ENCODE data around the gene B4GALNT2.
"Not testable (repeated sequence)": the region's sequence is repeated elsewhere in the genome, so short reads cannot be mapped to it uniquely, and the experiment has no call there.

B4GALNT2 gene

DNA sequence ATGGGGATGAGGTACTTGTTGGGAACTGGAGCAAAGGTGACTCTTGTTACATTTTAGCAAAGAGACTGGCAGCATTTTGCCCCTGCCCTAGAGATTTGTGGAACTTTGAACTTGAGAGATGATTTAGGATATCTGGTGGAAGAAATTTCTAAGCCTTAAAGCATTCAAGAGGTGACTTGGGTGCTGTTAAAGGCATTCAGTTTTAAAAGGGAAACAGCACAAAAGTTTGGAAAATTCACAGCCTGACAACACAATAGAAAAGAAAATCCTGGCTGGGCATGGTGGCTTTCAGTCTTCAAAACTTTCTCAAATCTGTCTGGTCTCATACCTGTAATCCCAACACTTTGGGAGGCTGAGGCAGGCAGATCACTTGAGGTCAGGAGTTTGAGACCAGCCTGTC, 52.0 kb downstream of the B4GALNT2 start:
- not testable (repeated sequence) for DNase-seq (ENCODE audit: low spot score in 2 of 2); ATAC-seq; H3K27ac Mint-ChIP-seq; H3K36me3 Mint-ChIP-seq; H3K4me3 Mint-ChIP-seq; H3K4me1 Mint-ChIP-seq; H3K9me3 Mint-ChIP-seq

DNA sequence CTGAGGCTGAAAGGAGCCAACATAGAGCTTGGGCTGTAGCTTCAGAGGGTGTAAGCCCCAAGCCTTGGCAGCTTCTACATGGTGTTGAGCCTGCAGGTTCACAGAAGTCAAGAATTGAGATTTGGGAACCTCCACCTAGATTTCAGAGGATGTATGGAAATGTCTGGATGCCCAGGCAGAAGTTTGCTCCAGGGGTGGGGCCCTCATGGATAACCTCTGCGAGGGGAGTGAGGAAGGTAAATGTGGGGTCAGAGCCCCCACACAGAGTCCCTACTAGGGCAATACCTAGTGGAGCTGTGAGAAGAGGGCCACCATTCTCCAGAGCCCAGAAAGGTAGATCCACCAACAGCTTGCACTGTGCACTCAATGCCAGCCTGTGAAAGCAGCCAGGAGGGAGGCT, 52.8 kb downstream of the B4GALNT2 start:
- not testable (repeated sequence) for H3K9me3 Mint-ChIP-seq; DNase-seq (ENCODE audit: low spot score in 2 of 2); H3K36me3 Mint-ChIP-seq; H3K4me1 Mint-ChIP-seq; H3K27ac Mint-ChIP-seq; ATAC-seq; H3K4me3 Mint-ChIP-seq

DNA sequence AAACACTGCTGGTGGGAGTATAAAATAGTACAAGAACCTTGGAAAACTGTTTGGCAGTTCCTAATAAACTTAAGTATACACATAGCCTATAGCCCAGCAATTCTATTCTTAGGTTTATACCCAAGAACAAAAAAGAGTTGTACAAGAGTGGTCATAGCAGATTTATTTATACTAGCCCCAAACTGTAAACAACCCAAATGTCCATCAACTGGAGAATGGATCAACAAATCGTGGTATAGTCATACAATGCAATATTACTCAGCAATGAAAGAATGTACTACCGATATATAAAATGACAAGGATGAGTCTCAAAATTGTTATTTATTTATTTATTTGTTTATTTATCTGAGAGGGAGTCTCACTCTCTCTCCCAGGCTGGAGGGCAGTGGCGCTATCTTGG, 54.7 kb downstream of the B4GALNT2 start:
- Mint-ChIP-seq H3K27ac (no peak overlapping the region), H3K36me3 (peaks cover 10% of the 10 kb centered on the region), H3K4me3 (no peak overlapping the region), H3K9me3 (no peaks in the 10 kb centered on the region), H3K4me1 (peaks cover 23% of the 10 kb centered on the region)
- ATAC-seq (no peak), DNase-seq (ENCODE audit: low spot score in 2 of 2) (no peak)

DNA sequence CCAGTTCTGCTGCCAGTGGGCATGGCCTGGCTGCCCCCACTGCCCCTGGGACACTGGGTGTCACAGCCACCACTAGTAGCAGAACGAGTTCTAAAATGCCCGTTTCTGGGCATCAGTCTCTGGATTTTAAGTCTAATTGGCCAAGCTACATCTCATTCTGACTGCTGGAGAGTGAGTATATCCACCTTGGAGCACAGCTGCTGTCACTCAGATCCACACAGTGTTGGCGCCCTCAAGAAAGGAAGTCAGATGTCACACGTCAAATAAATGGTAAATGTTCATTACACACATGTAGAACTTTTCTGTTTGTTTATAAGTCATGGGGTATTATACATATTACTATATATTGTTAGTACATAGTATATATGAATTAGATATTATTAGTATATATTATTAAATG, 58.4 kb downstream of the B4GALNT2 start:
- DNase-seq (ENCODE audit: low spot score in 2 of 2) (no peak), ATAC-seq (no peak)
- peaks cover 45% of the 10 kb centered on the region for H3K4me1 Mint-ChIP-seq
- peak overlapping the region; percentile 95 for H3K4me3 Mint-ChIP-seq
- peaks cover 25% of the 10 kb centered on the region for H3K36me3 Mint-ChIP-seq
- H3K9me3 Mint-ChIP-seq = no peaks in the 10 kb centered on the region
- H3K27ac Mint-ChIP-seq = peak overlapping the region; percentile 86

DNA sequence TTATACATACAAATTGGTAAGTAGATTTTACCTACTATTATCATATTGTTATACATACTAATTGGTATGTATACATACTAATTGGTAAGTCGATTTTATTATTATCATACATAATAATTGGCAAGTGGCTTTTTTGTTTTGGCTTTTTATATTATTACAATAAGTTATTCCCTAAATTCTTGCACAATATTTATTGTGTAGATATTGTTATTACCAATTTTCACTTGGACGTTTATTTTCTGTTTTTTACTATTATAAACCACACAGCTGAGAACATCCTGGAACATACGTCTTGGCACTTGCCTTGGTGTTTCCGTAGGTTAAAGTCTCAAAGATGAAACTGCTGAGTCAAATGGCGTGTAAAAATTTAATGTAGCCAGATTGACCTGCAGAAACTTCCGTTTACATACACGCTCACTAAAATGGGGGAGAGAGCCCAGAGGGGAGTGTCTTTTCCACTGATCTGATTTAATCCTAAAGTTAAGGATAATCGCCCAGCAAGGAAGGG, 58.9 kb downstream of the B4GALNT2 start:
- Mint-ChIP-seq H3K4me3 (peak overlapping the region; percentile 95), H3K36me3 (peaks cover 25% of the 10 kb centered on the region), H3K4me1 (peaks cover 47% of the 10 kb centered on the region), H3K9me3 (no peaks in the 10 kb centered on the region), H3K27ac (peak overlapping the region; percentile 100)
- peak; percentile 3 for ATAC-seq
- DNase-seq (ENCODE audit: low spot score in 2 of 2) = no peak

DNA sequence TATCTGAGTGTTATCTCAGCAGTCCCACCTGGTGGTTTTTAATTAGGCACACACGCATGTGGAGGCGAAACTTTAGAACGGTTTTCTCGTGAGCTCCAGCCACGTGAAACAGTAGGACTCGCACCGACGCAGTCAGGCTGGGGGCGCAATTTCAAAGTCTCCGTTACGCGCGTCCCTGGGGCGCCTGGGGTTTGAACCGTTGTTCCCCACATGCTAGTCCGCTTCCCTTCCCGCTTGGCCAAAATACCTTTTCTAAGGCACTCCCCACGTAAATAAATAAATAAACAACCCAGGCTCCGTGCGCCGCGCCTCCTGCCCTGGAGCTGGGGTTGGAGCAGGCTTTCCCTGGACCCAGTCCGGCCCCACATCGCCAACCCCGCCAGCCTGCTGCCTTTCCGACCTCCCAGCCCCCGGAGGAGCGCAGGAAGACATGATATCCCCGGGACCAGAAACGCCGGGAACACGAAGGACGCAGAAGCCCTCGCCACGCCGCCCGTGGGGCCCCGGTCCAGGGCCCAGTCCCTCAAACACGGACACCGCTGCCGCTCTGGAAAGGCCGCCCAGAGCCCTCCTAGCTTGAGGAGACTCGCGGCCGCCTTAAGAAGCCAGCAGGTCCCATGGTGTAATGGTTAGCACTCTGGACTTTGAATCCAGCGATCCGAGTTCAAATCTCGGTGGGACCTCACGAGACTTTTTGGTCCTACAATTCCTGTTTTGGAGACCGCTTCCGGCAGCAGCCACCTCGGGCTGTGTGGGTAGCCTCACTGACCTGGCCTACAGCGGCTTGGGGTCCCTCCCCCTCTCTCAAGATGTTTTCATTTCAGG, 59.6 kb downstream of the B4GALNT2 start:
- H3K36me3 Mint-ChIP-seq = peaks cover 25% of the 10 kb centered on the region
- H3K4me1 Mint-ChIP-seq = peaks cover 47% of the 10 kb centered on the region
- DNase-seq (ENCODE audit: low spot score in 2 of 2) = peak in 1 of 2 donors; percentile 98

DNA sequence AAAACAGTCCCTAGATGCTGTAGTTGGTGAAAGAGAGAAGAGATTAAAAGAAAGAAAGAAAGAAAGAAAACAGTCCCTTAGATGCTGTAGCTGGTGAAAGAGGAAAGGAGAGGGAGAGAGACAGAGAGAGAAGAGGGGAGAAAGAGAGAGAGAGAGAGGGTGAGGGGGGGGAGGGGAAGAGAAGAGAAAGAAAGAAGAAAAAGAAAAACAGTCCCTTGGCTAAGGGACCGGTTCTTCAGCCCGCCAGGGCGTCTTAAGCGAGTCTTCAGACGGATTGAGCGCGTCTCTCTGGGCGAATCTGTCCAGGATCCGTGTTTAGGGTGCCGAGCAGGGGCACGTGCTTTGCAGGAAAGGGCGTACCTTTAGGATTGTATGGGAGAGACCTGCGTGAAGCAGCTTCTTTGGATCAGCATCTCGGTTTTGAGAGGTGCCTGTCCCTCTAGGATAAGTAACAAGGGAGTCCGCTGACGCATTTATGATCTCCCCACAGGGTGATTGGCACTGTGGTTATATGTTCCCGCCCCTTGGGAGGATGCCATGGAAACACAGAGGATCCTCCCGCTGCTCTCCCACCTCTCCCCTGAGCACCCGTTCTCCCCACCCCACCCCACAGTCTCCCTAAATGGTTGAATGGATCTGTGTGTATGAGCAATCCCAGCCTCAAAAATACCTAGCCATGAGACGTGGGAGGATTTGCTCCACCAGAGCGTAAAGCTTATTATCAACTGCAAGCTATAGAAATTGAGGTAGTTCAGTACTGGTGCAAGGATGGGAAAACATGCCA, 61.1 kb downstream of the B4GALNT2 start:
- ATAC-seq (no peak), DNase-seq (ENCODE audit: low spot score in 2 of 2) (no peak)
- H3K36me3 Mint-ChIP-seq = peaks cover 25% of the 10 kb centered on the region
- peak overlapping the region; percentile 100 for H3K27ac Mint-ChIP-seq
- H3K4me3 Mint-ChIP-seq = peak overlapping the region; percentile 95
- H3K4me1 Mint-ChIP-seq = peaks cover 47% of the 10 kb centered on the region
- no peaks in the 10 kb centered on the region for H3K9me3 Mint-ChIP-seq

More for the DNA sequence above, 59.6 kb downstream of the B4GALNT2 start:
- H3K4me3 Mint-ChIP-seq = peak overlapping the region; percentile 95
- H3K27ac Mint-ChIP-seq = peak overlapping the region; percentile 100
- peak; percentile 72 for ATAC-seq
- no peaks in the 10 kb centered on the region for H3K9me3 Mint-ChIP-seq

DNA sequence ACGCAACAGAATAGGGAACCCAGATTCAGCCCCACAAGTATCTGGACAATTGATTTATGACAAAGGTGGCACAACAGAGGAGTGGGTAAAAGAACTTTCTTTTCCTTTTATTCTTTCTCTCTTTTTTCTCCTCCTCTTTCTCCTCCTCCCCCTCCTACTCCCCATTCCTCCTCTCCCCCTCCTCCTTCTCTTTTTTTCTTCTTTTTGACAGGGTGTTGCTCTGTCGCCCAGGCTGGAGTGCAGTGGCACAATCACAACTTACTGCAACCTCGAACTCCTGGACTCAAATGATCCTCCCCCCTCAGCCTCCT, 61.7 kb downstream of the B4GALNT2 start:
- peaks cover 25% of the 10 kb centered on the region for H3K36me3 Mint-ChIP-seq
- no peak overlapping the region for H3K27ac Mint-ChIP-seq
- H3K4me3 Mint-ChIP-seq = peak overlapping the region; percentile 95
- H3K4me1 Mint-ChIP-seq = peaks cover 47% of the 10 kb centered on the region
- no peak for DNase-seq (ENCODE audit: low spot score in 2 of 2)
- ATAC-seq = no peak
- H3K9me3 Mint-ChIP-seq = no peaks in the 10 kb centered on the region

DNA sequence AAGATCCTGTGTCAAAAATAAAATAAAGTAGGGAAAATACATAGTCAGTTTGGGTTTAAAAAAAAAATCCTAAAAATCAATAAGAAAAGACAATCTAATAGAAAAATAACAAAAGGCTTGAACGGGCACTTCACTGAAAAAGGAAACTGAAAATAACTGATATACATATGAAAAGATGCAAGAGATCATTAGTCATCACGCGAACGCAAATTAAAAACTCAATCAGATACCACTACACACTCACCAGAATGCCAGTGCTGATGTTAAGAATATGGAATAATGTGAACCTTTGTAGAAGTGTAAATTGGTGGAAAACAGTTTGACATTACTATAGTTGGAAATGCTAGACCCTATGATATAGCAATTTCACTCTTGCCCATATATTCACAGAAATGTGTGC, 63.2 kb downstream of the B4GALNT2 start:
- H3K9me3 Mint-ChIP-seq = no peaks in the 10 kb centered on the region
- ATAC-seq (no peak), DNase-seq (ENCODE audit: low spot score in 2 of 2) (no peak)
- peaks cover 37% of the 10 kb centered on the region for H3K4me1 Mint-ChIP-seq
- H3K27ac Mint-ChIP-seq = no peak overlapping the region
- H3K36me3 Mint-ChIP-seq = peaks cover 25% of the 10 kb centered on the region
- peak overlapping the region; percentile 27 for H3K4me3 Mint-ChIP-seq

DNA sequence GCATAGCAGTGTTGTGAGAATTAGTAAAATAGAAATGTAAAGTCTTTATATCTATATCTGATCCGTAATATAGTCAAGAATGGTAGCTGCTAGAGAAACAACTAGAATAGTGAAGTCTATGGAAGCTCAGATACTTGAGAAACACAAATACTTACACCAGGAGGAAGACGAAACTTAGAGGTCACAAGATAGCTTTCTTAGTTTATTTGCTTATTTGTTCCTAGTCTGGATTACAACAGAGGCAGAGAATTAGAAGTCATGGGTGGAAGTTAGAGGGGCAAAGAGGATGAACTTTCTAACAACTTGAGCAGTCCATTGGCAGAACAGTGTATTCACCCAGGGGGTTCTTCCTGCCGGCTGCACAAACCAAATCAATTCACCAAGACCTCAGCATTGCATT, 64.0 kb downstream of the B4GALNT2 start:
- Mint-ChIP-seq H3K27ac (no peak overlapping the region), H3K4me3 (no peak overlapping the region), H3K9me3 (no peaks in the 10 kb centered on the region), H3K36me3 (peaks cover 22% of the 10 kb centered on the region), H3K4me1 (peaks cover 32% of the 10 kb centered on the region)
- DNase-seq (ENCODE audit: low spot score in 2 of 2) = no peak
- ATAC-seq = no peak

DNA sequence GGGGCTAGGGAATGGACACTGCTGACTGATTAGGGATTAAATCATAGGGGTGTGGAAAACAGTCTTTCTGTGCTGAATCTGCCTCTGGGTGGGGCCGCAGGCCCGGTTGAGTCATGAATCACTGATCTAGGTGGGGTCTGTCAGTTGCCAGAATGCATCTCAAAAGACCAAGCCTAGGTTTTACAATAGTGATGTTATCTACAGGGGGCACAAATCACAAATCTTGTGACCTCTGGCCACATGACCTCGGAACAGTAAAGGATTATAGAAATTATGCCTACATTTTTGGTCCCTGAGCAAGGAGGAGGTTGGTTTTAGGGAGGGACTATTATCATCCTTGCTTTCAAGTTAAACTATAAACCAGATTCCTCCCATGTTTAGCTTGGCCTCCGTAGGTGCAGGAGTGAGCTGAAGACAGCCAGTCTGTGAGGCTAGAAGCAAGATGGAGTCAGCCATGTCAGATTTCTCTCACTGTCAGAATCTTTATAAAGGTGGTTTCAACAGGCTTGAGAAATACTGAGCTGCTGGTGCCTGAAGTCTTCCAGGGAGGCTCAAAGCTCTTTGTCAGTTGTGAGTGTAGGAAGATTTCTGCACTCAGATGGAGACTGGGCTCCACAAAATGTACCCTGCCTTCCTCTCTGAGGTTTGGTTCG, 64.9 kb downstream of the B4GALNT2 start:
- Mint-ChIP-seq H3K4me3 (no peak overlapping the region), H3K4me1 (peaks cover 22% of the 10 kb centered on the region), H3K36me3 (peaks cover 13% of the 10 kb centered on the region), H3K27ac (no peak overlapping the region), H3K9me3 (no peaks in the 10 kb centered on the region)
- no peak for ATAC-seq
- DNase-seq (ENCODE audit: low spot score in 2 of 2) = no peak

DNA sequence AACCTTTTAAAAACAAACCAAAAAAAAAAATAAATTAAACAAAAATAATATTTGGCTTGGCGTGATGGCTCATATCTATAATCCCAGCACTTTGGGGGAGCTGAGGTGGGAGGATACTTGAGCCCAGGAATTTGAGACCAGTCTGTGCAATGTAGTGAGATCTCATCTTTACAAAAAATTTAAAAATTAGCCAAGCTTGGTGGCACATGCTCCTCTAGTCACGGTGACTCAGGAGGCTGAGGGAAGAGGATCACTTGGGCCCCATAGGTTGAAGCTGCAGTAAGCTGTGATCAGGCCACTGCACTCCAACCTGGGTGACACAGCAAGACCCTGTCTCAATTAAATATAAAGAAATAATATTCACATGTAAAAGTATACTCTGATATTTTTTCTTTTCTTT, 65.6 kb downstream of the B4GALNT2 start:
- Mint-ChIP-seq H3K9me3 (no peaks in the 10 kb centered on the region), H3K27ac (no peak overlapping the region), H3K4me1 (peaks cover 15% of the 10 kb centered on the region), H3K4me3 (no peak overlapping the region), H3K36me3 (peaks cover 5% of the 10 kb centered on the region)
- no peak for ATAC-seq
- no peak for DNase-seq (ENCODE audit: low spot score in 2 of 2)

DNA sequence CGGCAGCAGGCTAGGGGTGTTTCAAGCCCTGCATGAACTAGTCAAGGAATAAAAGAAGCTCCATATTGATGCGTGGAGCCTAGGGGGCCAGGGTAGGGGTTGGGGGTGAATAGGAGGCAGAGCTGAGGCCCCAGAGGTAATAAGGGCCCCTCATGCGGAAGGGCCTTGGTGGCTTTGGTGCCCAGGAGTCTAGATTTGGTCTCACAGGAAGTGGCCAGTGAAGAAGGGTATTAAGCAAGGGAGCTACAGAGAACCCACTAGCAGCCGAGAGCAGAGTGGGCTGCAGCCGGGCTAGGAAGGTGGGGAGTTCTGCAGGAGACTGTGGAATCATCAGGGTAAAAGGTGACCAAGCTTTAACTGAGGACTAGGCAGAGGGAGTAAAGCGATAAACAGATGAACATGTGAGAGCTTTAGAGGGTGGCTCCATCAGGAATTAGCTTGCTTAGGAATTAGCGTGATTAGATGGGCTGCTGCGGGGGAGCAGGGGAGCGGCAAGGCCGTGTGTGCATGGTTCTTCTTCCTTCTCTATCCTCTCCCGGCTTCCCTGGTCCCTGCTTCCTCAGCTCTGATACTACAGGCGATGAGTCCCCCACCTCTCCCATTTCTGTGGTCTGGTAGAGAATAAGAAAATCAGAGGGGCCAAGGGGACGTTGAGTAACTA, 68.0 kb downstream of the B4GALNT2 start:
- Mint-ChIP-seq H3K9me3 (no peaks in the 10 kb centered on the region), H3K27ac (no peak overlapping the region), H3K4me1 (peaks cover 13% of the 10 kb centered on the region), H3K4me3 (no peak overlapping the region), H3K36me3 (peaks cover 4% of the 10 kb centered on the region)
- ATAC-seq (no peak), DNase-seq (ENCODE audit: low spot score in 2 of 2) (no peak)

DNA sequence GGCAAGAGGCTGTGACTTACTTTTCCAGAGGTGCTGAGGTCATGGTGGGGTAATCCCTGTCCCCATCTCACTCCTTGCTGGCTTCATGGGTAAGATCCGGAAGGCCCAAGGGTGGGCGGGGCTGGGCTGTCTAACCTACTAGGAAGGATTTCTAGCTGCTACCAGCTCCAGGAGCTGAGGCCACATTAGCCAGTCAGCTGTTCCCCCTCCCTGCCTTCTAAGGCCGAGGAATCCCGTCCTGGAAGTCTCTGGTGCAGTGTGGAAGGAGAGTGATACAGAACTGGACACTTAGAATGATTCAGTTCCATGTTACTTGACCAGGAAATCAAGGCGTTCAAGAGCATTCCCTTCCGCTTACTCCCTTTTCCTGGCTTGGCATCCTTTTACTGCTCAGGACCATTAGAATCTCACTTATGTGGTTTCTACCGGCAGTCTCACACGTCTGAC, 68.9 kb downstream of the B4GALNT2 start:
- Mint-ChIP-seq H3K4me1 (peaks cover 7% of the 10 kb centered on the region), H3K36me3 (peaks cover 4% of the 10 kb centered on the region), H3K27ac (no peak overlapping the region), H3K9me3 (no peaks in the 10 kb centered on the region), H3K4me3 (no peak overlapping the region)
- ATAC-seq = no peak
- no peak for DNase-seq (ENCODE audit: low spot score in 2 of 2)

DNA sequence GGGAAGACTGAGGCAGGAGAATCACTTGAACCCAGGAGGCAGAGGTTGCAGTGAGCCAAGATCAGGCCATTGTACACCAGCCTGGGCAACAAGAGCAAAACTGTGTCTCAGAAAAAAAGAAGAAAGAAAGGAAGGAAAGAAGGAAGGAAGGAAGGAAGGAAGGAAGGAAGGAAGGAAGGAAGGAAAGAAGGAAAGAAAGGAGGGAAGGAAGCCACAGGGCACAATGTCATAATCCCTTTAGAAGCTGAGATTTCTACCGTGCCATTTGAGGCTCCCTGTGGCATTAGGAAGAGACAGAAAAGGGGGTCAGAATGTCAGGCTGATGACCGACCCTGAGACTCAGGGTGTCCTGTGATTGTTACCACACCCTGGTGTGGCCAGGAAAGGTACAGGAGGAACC, 71.2 kb downstream of the B4GALNT2 start:
- peaks cover 19% of the 10 kb centered on the region for H3K4me1 Mint-ChIP-seq
- DNase-seq (ENCODE audit: low spot score in 2 of 2) (no peak), ATAC-seq (no peak)
- H3K9me3 Mint-ChIP-seq = no peaks in the 10 kb centered on the region
- H3K4me3 Mint-ChIP-seq = no peak overlapping the region
- H3K36me3 Mint-ChIP-seq = peaks cover 4% of the 10 kb centered on the region
- no peak overlapping the region for H3K27ac Mint-ChIP-seq
